ENCODE results near the gene RIMS1. TPM values are rescaled to one million over a fixed set of nuclear protein-coding genes. Genes with fewer than 3 reads are reported as not detected.

The RIMS1 gene
- total and polyA plus RNA-seq, 12 donors: 0.07 to 2.8 (median 0.20) TPM; not detected in 3

DNA sequence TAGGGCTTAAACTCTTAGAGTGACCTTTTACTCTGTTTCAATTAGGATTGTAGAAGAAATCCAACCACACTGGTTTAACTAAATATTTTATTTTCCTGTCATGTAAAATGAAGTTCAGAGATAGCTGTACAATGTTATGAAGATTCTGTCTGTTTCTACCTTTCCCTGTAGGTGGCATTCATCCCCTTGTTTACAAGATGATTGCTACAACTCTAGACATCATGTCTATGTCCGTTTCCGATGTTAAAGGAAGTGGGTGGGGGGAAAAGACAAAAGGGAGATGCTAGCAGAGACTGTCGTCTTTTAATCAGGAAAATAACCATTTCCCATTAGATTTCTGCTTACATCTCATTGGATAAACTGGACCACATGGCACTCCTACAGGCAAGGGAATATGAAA lies 30.9 kb upstream of the RIMS1 start:
- WGBS, 2 donors: 34 to 41% methylated on average over 3 of the region's 3 CpGs
- no peak overlapping the region for H3K27ac ChIP-seq
- DNase-seq: no peak
- intact Hi-C loops (cut with DNase I): no loop called here
- TF ChIP-seq, protein P1, sequence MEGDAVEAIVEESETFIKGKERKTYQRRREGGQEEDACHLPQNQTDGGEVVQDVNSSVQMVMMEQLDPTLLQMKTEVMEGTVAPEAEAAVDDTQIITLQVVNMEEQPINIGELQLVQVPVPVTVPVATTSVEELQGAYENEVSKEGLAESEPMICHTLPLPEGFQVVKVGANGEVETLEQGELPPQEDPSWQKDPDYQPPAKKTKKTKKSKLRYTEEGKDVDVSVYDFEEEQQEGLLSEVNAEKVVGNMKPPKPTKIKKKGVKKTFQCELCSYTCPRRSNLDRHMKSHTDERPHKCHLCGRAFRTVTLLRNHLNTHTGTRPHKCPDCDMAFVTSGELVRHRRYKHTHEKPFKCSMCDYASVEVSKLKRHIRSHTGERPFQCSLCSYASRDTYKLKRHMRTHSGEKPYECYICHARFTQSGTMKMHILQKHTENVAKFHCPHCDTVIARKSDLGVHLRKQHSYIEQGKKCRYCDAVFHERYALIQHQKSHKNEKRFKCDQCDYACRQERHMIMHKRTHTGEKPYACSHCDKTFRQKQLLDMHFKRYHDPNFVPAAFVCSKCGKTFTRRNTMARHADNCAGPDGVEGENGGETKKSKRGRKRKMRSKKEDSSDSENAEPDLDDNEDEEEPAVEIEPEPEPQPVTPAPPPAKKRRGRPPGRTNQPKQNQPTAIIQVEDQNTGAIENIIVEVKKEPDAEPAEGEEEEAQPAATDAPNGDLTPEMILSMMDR (IDR thresholded peaks at IDR 0.05): no peak
- no peaks in the 10 kb centered on the region for H3K4me1 ChIP-seq
- H3K9me3 ChIP-seq: peaks cover 0 to 12% (median 0%) of the 10 kb centered on the region in 11 donors
- no peaks in the 10 kb centered on the region for H3K36me3 ChIP-seq
- ATAC-seq: no peak
- H3K27me3 ChIP-seq: no peaks in the 10 kb centered on the region
- H3K4me3 ChIP-seq: no peak overlapping the region

DNA sequence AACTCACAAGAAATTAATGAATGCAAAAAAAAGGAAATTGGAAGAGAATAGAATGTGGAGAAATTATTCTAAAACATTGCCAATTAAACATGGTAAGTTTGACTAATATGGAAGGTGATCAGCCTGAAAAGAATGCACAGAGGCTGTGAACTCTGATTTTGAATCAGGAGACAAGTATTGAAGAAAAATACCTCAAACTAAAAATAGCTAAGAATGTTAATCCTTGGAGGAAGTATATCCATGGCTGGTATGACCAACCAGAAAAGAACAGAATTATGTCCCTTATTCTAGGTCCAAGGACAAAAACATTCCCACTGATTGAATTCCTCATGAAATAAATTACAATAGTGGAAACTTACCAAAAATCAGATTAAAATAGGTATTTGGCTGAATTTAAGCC lies 7.3 kb upstream of the RIMS1 start:
- DNase-seq: no peak
- TF ChIP-seq, protein P1 (IDR thresholded peaks at IDR 0.05): no peak
- Histone ChIP-seq H3K4me3 (no peak overlapping the region), H3K9me3 (no peaks in the 10 kb centered on the region), H3K27ac (no peak overlapping the region), H3K4me1 (no peaks in the 10 kb centered on the region), H3K27me3 (peaks cover 0 to 3% (median 0%) of the 10 kb centered on the region in 7 donors), H3K36me3 (no peaks in the 10 kb centered on the region)
- ATAC-seq: no peak
- intact Hi-C loops (cut with DNase I): no loop called here

DNA sequence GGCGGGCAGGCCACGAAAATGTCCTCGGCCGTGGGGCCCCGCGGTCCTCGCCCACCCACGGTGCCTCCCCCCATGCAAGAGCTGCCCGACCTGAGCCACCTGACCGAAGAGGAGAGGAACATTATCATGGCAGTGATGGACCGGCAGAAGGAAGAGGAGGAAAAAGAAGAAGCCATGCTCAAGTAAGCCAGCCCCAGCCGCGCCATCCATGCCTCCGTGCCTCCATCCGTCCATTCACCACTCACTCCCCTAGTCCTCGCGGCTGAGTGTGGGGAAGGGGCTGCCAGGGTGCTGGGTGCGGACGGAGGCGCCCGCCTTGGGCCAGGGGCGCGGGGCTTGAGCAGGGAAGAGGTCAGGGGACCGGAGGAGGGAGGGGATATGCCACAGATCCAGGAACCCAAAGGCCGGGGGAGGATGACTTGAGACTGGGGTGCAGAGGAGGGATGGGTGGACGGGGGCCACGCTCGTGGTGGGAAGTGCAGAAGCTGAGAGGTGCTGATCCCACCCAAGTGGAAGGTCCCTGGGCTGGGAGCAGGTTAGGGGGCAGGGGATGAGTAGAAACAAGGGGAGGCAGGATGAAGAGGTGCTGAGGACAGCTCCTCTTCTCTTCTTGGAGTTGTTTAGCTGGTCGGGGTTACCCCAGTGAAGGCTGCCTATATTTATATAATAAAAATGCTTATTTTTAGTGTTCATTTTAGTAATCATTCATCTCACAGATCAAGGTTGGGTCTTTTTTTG lies 825 bp downstream of the RIMS1 start:
- DNase-seq: no peak
- no peaks in the 10 kb centered on the region for H3K9me3 ChIP-seq
- peak overlapping the region in 9 of 10 donors; percentile 29 to 49 (median 38) for H3K4me3 ChIP-seq
- peaks cover 0 to 8% (median 0%) of the 10 kb centered on the region in 9 donors for H3K4me1 ChIP-seq
- intact Hi-C loops (cut with DNase I): no loop called here
- peaks cover 0 to 58% (median 33%) of the 10 kb centered on the region in 7 donors for H3K27me3 ChIP-seq
- H3K36me3 ChIP-seq: no peaks in the 10 kb centered on the region
- TF ChIP-seq, protein P1 (IDR thresholded peaks at IDR 0.05): no peak
- no peak for ATAC-seq
- 3% methylated on average over 28 to 29 of the region's 29 CpGs for WGBS, 2 donors
- no peak overlapping the region for H3K27ac ChIP-seq

DNA sequence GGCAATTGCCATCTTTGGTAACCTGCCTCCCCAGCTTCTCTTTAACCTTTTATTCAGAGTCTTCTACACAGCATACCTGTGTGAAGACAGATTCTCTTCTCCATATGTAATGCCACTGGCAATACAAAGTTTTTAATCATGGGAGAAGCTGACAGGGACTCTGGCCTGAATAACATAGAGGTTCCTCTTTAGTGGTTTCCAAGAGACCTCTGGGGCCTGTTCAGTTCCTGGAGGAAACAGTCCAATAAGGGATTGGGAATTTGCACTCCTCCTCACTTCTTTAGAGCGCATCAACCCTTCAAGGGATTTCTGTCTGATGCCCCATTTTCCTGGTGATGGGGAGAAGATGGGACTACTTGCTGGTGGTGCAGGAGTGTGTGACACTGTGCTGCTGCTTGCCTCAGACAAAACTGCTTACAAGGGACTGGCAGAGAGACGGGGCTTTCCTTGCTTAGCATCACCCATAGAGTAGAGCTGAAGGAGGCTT lies 1.4 kb downstream of the RIMS1 start:
- Histone ChIP-seq H3K9me3 (no peaks in the 10 kb centered on the region), H3K36me3 (no peaks in the 10 kb centered on the region), H3K27me3 (peaks cover 0 to 58% (median 33%) of the 10 kb centered on the region in 7 donors), H3K27ac (no peak overlapping the region), H3K4me1 (peaks cover 0 to 8% (median 0%) of the 10 kb centered on the region in 9 donors), H3K4me3 (no peak overlapping the region)
- DNase-seq (no peak), ATAC-seq (no peak)
- TF ChIP-seq, protein P1 (IDR thresholded peaks at IDR 0.05): no peak
- intact Hi-C loops (cut with DNase I): no loop called here
- 81 to 85% methylated on average over 2 of the region's 2 CpGs for WGBS, 2 donors

Data from heart right ventricle (tissue), 16 donors.